OCI-LY7 (cell line): ENCODE data around the gene SLC6A5. TPM values are rescaled to one million over a fixed set of nuclear protein-coding genes. Genes with fewer than 3 reads are reported as not detected.

Experiments used
- BruUV-seq: library from RNA; stranded (reverse); fragments of 400-500 nt; replicated peaks from 2 replicates; lab custom pipeline; 2021; lab: Mats Ljungman, UMichigan
- CTCF ChIA-PET: fragments of 300-600 bp; sonication (Branson Sonifier 250); formaldehyde crosslinking; loops from one replicate; lab custom pipeline; 2022; ENCODE audit warnings: antibody characterized with exemption; ENCODE audit not compliant: unreplicated experiment; lab: Charles Lee
- POLR2A ChIA-PET: fragments of 300-600 bp; sonication (Branson Sonifier 250); formaldehyde crosslinking; loops from one replicate; lab custom pipeline; 2022; ENCODE audit warnings: antibody characterized with exemption; lab: Charles Lee
- DNase-seq: peaks from one replicate; pipeline ENCODE4 v3.0.0-alpha.2; 2015; ENCODE audit warnings: low spot score
- H2AFZ ChIP-seq: fragments of 200-600 bp; sonication (generic), shearing (Covaris generic); 2 replicates; pipeline ENCODE4 v1.6.1; 2014; ENCODE audit warnings: mild to moderate bottlenecking, antibody characterized with exemption, low read length, moderate library complexity
- H3K27ac ChIP-seq: fragments of 200-600 bp; sonication (generic); 2 replicates; pipeline ENCODE4 v1.5.1; 2014; ENCODE audit warnings: mixed run types, low read depth, mild to moderate bottlenecking, moderate library complexity, low read length, inconsistent platforms; ENCODE audit not compliant: poor library complexity, severe bottlenecking
- H3K36me3 ChIP-seq: fragments of 200-600 bp; sonication (generic); 2 replicates; pipeline ENCODE4 v1.6.1; 2014; ENCODE audit warnings: mild to moderate bottlenecking, antibody characterized with exemption, low read length, moderate library complexity, mixed read lengths; ENCODE audit not compliant: insufficient read depth
- H3K4me1 ChIP-seq: fragments of 200-600 bp; sonication (generic); 2 replicates; pipeline ENCODE4 v1.5.1; 2014; ENCODE audit warnings: mild to moderate bottlenecking, low read length; ENCODE audit not compliant: insufficient read depth, poor library complexity, severe bottlenecking
- H3K4me2 ChIP-seq: fragments of 200-600 bp; sonication (generic); 2 replicates; pipeline ENCODE4 v1.6.1; 2014; ENCODE audit warnings: mild to moderate bottlenecking, low read length
- H3K4me3 ChIP-seq: fragments of 200-600 bp; sonication (generic); 2 replicates; pipeline ENCODE4 v1.5.1; 2014; ENCODE audit warnings: mild to moderate bottlenecking, low read depth, low read length; ENCODE audit not compliant: poor library complexity, severe bottlenecking
- H3K79me2 ChIP-seq: fragments of 200-600 bp; sonication (generic); 2 replicates; pipeline ENCODE4 v1.6.1; 2016; ENCODE audit warnings: low read depth, mild to moderate bottlenecking, low read length, moderate library complexity, mixed read lengths; ENCODE audit not compliant: insufficient read depth
- H3K9me2 ChIP-seq: fragments of 200-600 bp; sonication (generic); 2 replicates; pipeline ENCODE4 v1.6.1; 2016; ENCODE audit warnings: mild to moderate bottlenecking, low read length, mixed read lengths; ENCODE audit not compliant: insufficient read depth
- H3K9me3 ChIP-seq: fragments of 200-600 bp; sonication (generic); 2 replicates; pipeline ENCODE4 v1.6.1; 2014; ENCODE audit warnings: mild to moderate bottlenecking, mixed run types, low read length, mixed read lengths
- H4K20me1 ChIP-seq: fragments of 200-600 bp; sonication (generic); 2 replicates; pipeline ENCODE4 v1.6.1; 2014; ENCODE audit warnings: mild to moderate bottlenecking, antibody characterized with exemption, low read length, moderate library complexity, mixed read lengths; ENCODE audit not compliant: insufficient read depth
- CTCF ChIP-seq: fragments of 200-600 bp; sonication (generic); conservative IDR thresholded peaks from 2 replicates; pipeline ENCODE4 v1.5.1; 2014; ENCODE audit warnings: mild to moderate bottlenecking, antibody characterized with exemption, low read length, moderate library complexity, mixed read lengths
- EZH2phosphoT487 ChIP-seq: fragments of 200-600 bp; sonication (generic); IDR thresholded peaks from 2 replicates; pipeline ENCODE4 v1.6.1; 2018; ENCODE audit warnings: low read depth, borderline replicate concordance, mild to moderate bottlenecking, mixed run types, antibody characterized with exemption, low read length, moderate library complexity, mixed read lengths
- intact Hi-C: fragments of 100-400 bp; cut with micrococcal nuclease; formaldehyde crosslinking; loops from one replicate; pipeline ENCODE4 v1.10.0; 2022; ENCODE audit not compliant: unreplicated experiment
- total RNA-seq, 2 experiments: library from RNA; depleted of rRNA in 1 of 2; stranded (reverse); fragments of >200 nt in 1 of 2; shearing (Covaris generic) in 1 of 2; gene quantifications; 2 replicates each; pipeline ENCODE4 v1.2.3, GENCODE V29; 2014 to 2022

SLC6A5 gene
- total RNA-seq, 2 experiments from 2014 or later, result not detected

GRCh38 chr11:20676658-20677057 is 77.2 kb downstream of the SLC6A5 start:
- CTCF ChIA-PET, result no interaction called here

GRCh38 chr11:20688761-20689160 is 89.4 kb downstream of the SLC6A5 start:
- no peak overlapping the region for H3K4me2 ChIP-seq
- H3K4me3 ChIP-seq, result no peak overlapping the region
- H3K27ac ChIP-seq, result no peak overlapping the region
- intact Hi-C loops, result no loop called here
- H2AFZ ChIP-seq, result no peak overlapping the region
- H3K9me3 ChIP-seq, result no peaks in the 10 kb centered on the region
- POLR2A ChIA-PET, result no interaction called here
- no peaks in the 10 kb centered on the region for H3K36me3 ChIP-seq
- H3K4me1 ChIP-seq, result no peaks in the 10 kb centered on the region
- no peak for TF ChIP-seq CTCF
- no peak for TF ChIP-seq EZH2phosphoT487
- no TSS peak for BruUV-seq
- CTCF ChIA-PET, result no interaction called here
- H3K9me2 ChIP-seq, result no peaks in the 10 kb centered on the region
- no peaks in the 10 kb centered on the region for H3K79me2 ChIP-seq
- DNase-seq, result no peak
- H4K20me1 ChIP-seq, result no peaks in the 10 kb centered on the region

More at GRCh38 chr11:20676658-20677057, 77.2 kb downstream of the SLC6A5 start:
- intact Hi-C loops, result no loop called here
- H3K9me3 ChIP-seq, result no peaks in the 10 kb centered on the region
- no peaks in the 10 kb centered on the region for H3K79me2 ChIP-seq
- H2AFZ ChIP-seq, result no peak overlapping the region
- DNase-seq, result no peak
- no peaks in the 10 kb centered on the region for H3K36me3 ChIP-seq
- no peak overlapping the region for H3K4me3 ChIP-seq
- no peaks in the 10 kb centered on the region for H3K4me1 ChIP-seq
- no peaks in the 10 kb centered on the region for H3K9me2 ChIP-seq
- no peak overlapping the region for H3K4me2 ChIP-seq
- no TSS peak for BruUV-seq
- H4K20me1 ChIP-seq, result no peaks in the 10 kb centered on the region
- TF ChIP-seq EZH2phosphoT487, result no peak
- no peak for TF ChIP-seq CTCF
- POLR2A ChIA-PET, result no interaction called here
- no peak overlapping the region for H3K27ac ChIP-seq

- no peak for DNase-seq
- Histone ChIP-seq H3K27ac (no peak overlapping the region), H3K4me1 (no peaks in the 10 kb centered on the region), H2AFZ (no peak overlapping the region), H4K20me1 (no peaks in the 10 kb centered on the region), H3K36me3 (no peaks in the 10 kb centered on the region), H3K4me2 (no peak overlapping the region), H3K4me3 (no peak overlapping the region), H3K9me2 (no peaks in the 10 kb centered on the region), H3K79me2 (no peaks in the 10 kb centered on the region), H3K9me3 (no peaks in the 10 kb centered on the region)
- ChIA-PET CTCF (interaction anchor here (0.6 kb wide), 1 partner anchor 1029 kb away, joined by 3 read pairs; no protein-coding TSS in a partner anchor), POLR2A (no interaction called here)
- BruUV-seq, result no TSS peak
- no peak for TF ChIP-seq CTCF
- no peak for TF ChIP-seq EZH2phosphoT487
- intact Hi-C loops, result no loop called here
These were observed 108.5 kb downstream of the SLC6A5 start for GRCh38 chr11:20707876-20708275.

Other genes starting within 250 kb of the SLC6A5 start
- gene HTATIP2, start 235.9 kb upstream of the SLC6A5 start, total RNA-seq (2014; rRNA removed; shearing (Covaris generic)), result not detected in 2 replicates
- gene HTATIP2, start 235.9 kb upstream of the SLC6A5 start, total RNA-seq (2022), result 13.9 and 18.2 TPM in 2 replicates
- 23.9 and 34.0 TPM in 2 replicates for gene PRMT3, start 211.9 kb upstream of the SLC6A5 start, total RNA-seq (2014; rRNA removed; shearing (Covaris generic))
- 44.6 and 50.0 TPM in 2 replicates for gene PRMT3, start 211.9 kb upstream of the SLC6A5 start, total RNA-seq (2022)
- gene NELL1, start 70.0 kb downstream of the SLC6A5 start, total RNA-seq (2014; rRNA removed; shearing (Covaris generic)), result not detected in 2 replicates
- not detected in 2 replicates for gene NELL1, start 70.0 kb downstream of the SLC6A5 start, total RNA-seq (2022)